HepG2 (cell line): Measurements from ENCODE around the gene MAP1LC3A. TPM values are rescaled to one million over a fixed set of nuclear protein-coding genes. Genes with fewer than 3 reads are reported as not detected.

Source experiments
- GABPB1 ChIP-seq: IDR thresholded peaks from 2 replicates; pipeline ENCODE4 v1.6.1; 2016; ENCODE audit warnings: mild to moderate bottlenecking, missing genetic modification reagents, moderate library complexity, missing compliant biosample characterization
- ISX ChIP-seq: sonication (generic); formaldehyde crosslinking; conservative IDR thresholded peaks from 2 replicates; pipeline ENCODE4 v1.5.0; 2020; ENCODE audit warnings: missing genetic modification reagents
- KDM3A ChIP-seq: IDR thresholded peaks from 2 replicates; pipeline ENCODE4 v1.6.1; 2018; ENCODE audit warnings: low read depth, missing compliant biosample characterization
- NCOR1 ChIP-seq: fragments of 200-600 bp; sonication (generic); IDR thresholded peaks from 2 replicates; pipeline ENCODE4 v1.7.0; 2017; ENCODE audit warnings: antibody characterized with exemption, low read length, borderline replicate concordance
- NFIB ChIP-seq: sonication (generic); formaldehyde crosslinking; IDR thresholded peaks from 2 replicates; pipeline ENCODE4 v1.9.0; 2021; ENCODE audit warnings: missing genetic modification reagents, mild to moderate bottlenecking, borderline replicate concordance
- PRDM4 ChIP-seq: sonication (generic); formaldehyde crosslinking; IDR thresholded peaks from 2 replicates; pipeline ENCODE4 v1.9.0; 2021; ENCODE audit warnings: missing genetic modification reagents, borderline replicate concordance
- SNAPC4 ChIP-seq: sonication (generic); formaldehyde crosslinking; IDR thresholded peaks from 2 replicates; pipeline ENCODE4 v1.4.0; 2020; ENCODE audit warnings: mild to moderate bottlenecking, missing genetic modification reagents
- YEATS2 ChIP-seq: sonication (generic); formaldehyde crosslinking; IDR thresholded peaks from 2 replicates; pipeline ENCODE4 v1.4.0; 2020; ENCODE audit warnings: missing genetic modification reagents, borderline replicate concordance
- ZMYM2 ChIP-seq: sonication (generic); formaldehyde crosslinking; IDR thresholded peaks from 2 replicates; pipeline ENCODE4 v1.8.0; 2022; ENCODE audit warnings: mild to moderate bottlenecking, missing genetic modification reagents
- ZNF569 ChIP-seq: sonication (generic); formaldehyde crosslinking; IDR thresholded peaks from 2 replicates; pipeline ENCODE4 v1.5.0; 2020; ENCODE audit warnings: mild to moderate bottlenecking, missing genetic modification reagents, moderate library complexity, borderline replicate concordance
- ZNF878 ChIP-seq: sonication (generic); formaldehyde crosslinking; IDR thresholded peaks from 2 replicates; pipeline ENCODE4 v1.8.1; 2023; ENCODE audit warnings: mild to moderate bottlenecking, missing genetic modification reagents, moderate library complexity
- polyA plus RNA-seq, 8 experiments: library from polyadenylated mRNA; depleted of rRNA in 3 of 8; stranded (reverse) in 7 of 8; unstranded in 1 of 8; fragments of >200 nt; fragmentation: Illumina TruSeq in 4 of 8; extraction: Trizol in 4 of 8; gene quantifications; 2 replicates each; pipeline versions ENCODE4 v1.2.1 to v1.2.3, GENCODE V29; 2011 to 2016; ENCODE audit warnings: low read depth in 4 of 8, missing spikeins in 1 of 8, mixed read lengths in 1 of 8; ENCODE audit not compliant: insufficient read depth in 1 of 8
- total RNA-seq, 5 experiments: library from RNA; depleted of rRNA; stranded (reverse); fragments of >200 nt; fragmentation: Illumina TruSeq; extraction: Trizol; gene quantifications; 2 replicates each; pipeline ENCODE4 v1.2.3, GENCODE V29; 2016; ENCODE audit warnings: low read depth in 1 of 5
- TF ChIP-seq, protein P1 (sequence below): sonication (generic); formaldehyde crosslinking; IDR thresholded peaks from 2 replicates; pipeline ENCODE4 v1.4.0; 2020; ENCODE audit warnings: missing genetic modification reagents, mild to moderate bottlenecking, borderline replicate concordance
- TF ChIP-seq, protein P2 (sequence below): sonication (generic); formaldehyde crosslinking; IDR thresholded peaks from 2 replicates; pipeline ENCODE4 v1.8.0; 2022; ENCODE audit warnings: missing genetic modification reagents, mild to moderate bottlenecking, inconsistent platforms, borderline replicate concordance
- TF ChIP-seq, protein P3 (sequence below): sonication (generic); formaldehyde crosslinking; IDR thresholded peaks from 2 replicates; pipeline ENCODE4 v1.5.0; 2020; ENCODE audit warnings: missing genetic modification reagents
- TF ChIP-seq, protein P4 (sequence below): sonication (generic); formaldehyde crosslinking; IDR thresholded peaks from 2 replicates; pipeline ENCODE4 v1.8.0; 2022; ENCODE audit warnings: mild to moderate bottlenecking, missing genetic modification reagents; ENCODE audit not compliant: insufficient replicate concordance

The MAP1LC3A gene
- total and polyA plus RNA-seq, 2 of the 13 experiments (the other 11 are each of a cell fraction or from before 2014, with no cell fraction given): not detected

GRCh38 chr20:34525709-34526416 lies 32.7 kb upstream of the MAP1LC3A start (continued):
- TF ChIP-seq ZNF569 (no peak), ISX (no peak), ZNF878 (peak; percentile 95), YEATS2 (peak; percentile 77; the same call in 1 of the 2 replicates), NFIB (CRISPR knock-in tag) (no peak), NCOR1 (0 out of 2 replicates have a peak, but pooled peaks have one; percentile 50), ZMYM2 (CRISPR knock-in tag) (no peak; the same call in 1 of the 2 replicates), KDM3A (no peak), GABPB1 (CRISPR knock-in tag) (peak; percentile 69), SNAPC4 (CRISPR knock-in tag) (peak; percentile 79), PRDM4 (CRISPR knock-in tag) (no peak)
- TF ChIP-seq, protein P1, sequence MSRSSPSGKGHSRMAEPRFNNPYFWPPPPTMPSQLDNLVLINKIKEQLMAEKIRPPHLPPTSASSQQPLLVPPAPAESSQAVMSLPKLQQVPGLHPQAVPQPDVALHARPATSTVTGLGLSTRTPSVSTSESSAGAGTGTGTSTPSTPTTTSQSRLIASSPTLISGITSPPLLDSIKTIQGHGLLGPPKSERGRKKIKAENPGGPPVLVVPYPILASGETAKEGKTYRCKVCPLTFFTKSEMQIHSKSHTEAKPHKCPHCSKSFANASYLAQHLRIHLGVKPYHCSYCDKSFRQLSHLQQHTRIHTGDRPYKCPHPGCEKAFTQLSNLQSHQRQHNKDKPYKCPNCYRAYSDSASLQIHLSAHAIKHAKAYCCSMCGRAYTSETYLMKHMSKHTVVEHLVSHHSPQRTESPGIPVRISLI (CRISPR knock-in tag): peak; percentile 61; the same call in 1 of the 2 replicates
- TF ChIP-seq, protein P2, sequence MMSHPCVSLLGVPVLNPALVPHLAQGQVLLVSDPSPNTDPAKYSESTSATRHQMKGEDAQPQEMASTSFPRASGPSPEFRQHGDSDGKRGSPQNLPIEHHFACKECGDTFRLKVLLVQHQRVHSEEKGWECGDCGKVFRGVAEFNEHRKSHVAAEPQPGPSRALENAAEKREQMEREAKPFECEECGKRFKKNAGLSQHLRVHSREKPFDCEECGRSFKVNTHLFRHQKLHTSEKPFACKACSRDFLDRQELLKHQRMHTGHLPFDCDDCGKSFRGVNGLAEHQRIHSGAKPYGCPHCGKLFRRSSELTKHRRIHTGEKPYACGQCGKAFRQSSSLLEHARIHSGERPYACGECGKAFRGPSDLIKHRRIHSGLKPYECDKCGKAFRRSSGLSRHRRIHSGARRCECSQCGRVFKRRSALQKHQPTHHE (CRISPR knock-in tag): peak; percentile 90; the same call in 1 of the 2 replicates
- TF ChIP-seq, protein P3, sequence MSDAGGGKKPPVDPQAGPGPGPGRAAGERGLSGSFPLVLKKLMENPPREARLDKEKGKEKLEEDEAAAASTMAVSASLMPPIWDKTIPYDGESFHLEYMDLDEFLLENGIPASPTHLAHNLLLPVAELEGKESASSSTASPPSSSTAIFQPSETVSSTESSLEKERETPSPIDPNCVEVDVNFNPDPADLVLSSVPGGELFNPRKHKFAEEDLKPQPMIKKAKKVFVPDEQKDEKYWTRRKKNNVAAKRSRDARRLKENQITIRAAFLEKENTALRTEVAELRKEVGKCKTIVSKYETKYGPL (CRISPR knock-in tag): no peak
- TF ChIP-seq, protein P4, sequence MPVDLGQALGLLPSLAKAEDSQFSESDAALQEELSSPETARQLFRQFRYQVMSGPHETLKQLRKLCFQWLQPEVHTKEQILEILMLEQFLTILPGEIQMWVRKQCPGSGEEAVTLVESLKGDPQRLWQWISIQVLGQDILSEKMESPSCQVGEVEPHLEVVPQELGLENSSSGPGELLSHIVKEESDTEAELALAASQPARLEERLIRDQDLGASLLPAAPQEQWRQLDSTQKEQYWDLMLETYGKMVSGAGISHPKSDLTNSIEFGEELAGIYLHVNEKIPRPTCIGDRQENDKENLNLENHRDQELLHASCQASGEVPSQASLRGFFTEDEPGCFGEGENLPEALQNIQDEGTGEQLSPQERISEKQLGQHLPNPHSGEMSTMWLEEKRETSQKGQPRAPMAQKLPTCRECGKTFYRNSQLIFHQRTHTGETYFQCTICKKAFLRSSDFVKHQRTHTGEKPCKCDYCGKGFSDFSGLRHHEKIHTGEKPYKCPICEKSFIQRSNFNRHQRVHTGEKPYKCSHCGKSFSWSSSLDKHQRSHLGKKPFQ (CRISPR knock-in tag): peak; percentile 95
